ENCODE results near the gene ARMC6.
A peak's percentile ranks its signal among the peaks of the same experiment; 100 is the strongest.

Gene ARMC6

DNA sequence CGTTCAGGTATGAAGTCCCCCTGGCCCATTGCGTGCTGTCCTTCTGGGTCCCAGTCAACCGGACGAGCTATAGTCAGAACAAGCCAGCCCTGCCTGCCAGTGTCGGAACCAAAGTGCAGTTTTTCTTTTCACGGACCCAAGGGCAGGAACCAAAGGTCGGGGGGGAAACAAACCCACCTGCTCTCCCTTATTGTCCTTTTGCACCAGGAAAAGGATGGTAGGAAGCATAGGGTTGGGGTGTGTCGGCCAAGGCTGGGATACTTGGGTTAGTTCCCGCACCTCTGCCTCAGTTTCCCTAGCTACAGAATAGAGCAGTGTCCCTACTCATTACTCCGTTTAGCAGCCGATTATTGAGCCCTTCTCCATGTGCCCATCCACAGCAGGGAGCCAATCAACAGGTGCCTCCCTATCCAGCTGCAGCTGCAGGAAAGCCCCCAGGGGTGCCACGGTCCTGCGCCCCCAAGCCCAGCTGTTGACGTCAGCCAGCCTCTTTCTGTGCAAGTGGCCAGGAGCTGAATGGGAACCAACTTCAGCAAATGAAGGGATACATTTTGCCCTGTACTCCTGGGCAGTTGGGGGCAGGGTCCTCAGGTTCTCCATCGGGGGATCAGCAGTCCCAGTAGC lies 21.0 kb downstream of the ARMC6 start:
- DNase-seq (ENCODE audit: low read depth) = no peak

DNA sequence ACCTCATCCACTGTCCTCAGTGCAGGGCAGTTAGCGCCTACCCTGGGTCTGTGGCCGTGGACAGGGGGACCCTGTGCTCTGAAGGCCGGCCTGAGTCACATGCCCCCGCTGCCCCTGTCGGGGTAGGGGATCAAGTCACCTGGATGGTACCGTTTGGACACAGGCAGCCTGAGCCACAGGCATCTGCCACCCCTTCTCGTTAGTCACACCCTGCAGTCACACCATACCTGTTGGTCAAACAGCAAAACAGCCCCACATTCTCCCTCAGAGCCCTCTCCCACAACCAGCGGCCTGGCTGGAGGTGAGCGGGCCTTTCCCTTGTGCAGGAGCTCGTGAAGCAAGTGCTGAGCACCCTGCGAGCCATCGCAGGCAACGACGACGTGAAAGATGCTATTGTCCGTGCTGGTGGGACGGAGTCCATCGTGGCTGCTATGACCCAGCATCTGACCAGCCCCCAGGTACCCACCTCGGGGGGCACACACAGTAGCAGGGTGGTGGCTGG lies 21.6 kb downstream of the ARMC6 start:
- DNase-seq (ENCODE audit: low read depth) = no peak

DNA sequence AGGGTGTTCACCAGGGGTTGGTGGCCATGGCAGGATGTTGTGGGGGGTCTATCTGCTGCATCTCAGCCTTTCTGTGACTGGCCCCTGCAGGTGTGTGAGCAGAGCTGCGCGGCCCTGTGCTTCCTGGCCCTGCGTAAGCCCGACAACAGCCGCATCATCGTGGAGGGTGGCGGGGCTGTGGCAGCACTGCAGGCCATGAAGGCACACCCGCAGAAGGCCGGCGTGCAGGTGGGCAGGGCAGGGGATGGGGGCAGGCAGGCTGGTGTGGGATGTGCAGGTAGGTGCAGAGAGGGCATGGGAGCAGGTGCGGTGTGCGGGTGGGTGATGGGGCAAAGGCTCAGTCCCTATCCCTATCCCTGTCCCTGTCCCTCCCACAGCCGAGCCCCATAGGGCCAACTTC lies 22.3 kb downstream of the ARMC6 start:
- no peak for DNase-seq (ENCODE audit: low read depth)

DNA sequence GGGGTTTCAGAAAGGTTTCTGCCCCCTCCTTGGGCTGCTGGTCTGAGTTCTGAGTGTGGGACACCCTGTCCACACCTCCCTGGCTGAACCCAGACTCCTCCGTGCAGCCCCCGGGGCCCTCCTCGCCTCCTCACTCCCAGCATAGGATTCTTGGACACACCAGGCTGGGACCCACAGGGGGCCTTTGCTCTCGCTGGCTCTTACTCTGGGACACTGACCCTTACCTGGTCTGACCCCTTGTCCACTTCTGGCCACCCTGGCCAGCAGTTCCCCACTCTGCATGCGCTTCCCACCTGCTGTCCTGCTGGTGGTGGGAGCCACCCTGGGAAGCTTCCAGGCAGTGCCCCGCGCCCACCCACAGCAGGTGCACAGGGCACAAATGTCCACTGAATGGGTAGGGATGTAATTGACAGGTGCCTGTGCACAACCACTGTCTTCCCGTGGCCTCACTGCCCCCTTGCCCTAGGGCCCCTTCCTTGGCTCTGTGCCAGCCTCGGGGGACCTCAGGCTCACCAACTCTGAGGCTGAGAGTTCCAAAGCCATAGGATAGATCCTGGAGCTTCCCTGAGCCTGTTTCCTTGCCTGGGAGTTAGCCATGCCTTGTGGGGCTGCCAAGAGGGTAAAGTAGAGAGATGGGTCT lies 23.4 kb downstream of the ARMC6 start:
- DNase-seq (ENCODE audit: low read depth) = no peak

DNA sequence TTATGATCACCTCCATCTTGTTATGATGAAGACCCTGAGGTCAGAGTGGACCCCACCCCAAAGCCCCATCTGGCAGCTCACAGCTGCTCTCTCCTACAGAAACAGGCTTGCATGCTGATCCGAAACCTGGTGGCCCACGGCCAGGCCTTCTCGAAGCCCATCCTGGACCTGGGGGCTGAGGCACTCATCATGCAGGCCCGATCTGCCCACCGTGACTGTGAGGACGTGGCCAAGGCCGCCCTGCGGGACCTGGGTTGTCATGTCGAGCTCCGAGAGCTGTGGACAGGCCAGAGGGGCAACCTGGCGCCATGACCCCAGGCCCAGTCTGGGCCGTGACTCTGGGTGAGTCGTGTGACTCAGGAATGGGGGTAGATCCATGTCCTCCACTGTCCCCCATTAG lies 23.9 kb downstream of the ARMC6 start:
- DNase-seq (ENCODE audit: low read depth) = no peak

DNA sequence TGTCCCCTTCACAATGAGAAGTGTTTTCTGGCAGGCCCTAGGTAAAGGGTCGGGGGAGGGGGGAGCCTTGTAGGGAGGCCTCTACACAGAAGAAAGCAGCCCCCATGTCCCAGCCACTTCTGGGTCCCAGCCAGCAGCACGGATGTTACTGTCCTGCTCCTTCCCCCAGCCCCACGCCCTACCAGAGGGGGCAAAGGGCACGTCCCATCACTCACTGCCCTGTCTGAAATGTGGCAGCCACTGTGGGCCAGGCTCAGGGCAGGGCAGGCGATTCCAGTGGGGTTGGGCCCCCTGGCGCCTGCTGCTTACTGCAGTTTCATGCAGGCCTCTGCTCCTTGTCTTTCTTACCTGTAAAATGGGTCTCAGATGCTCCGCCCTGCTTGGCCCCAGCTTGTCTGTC lies 24.3 kb downstream of the ARMC6 start:
- DNase-seq (ENCODE audit: low read depth) = no peak

DNA sequence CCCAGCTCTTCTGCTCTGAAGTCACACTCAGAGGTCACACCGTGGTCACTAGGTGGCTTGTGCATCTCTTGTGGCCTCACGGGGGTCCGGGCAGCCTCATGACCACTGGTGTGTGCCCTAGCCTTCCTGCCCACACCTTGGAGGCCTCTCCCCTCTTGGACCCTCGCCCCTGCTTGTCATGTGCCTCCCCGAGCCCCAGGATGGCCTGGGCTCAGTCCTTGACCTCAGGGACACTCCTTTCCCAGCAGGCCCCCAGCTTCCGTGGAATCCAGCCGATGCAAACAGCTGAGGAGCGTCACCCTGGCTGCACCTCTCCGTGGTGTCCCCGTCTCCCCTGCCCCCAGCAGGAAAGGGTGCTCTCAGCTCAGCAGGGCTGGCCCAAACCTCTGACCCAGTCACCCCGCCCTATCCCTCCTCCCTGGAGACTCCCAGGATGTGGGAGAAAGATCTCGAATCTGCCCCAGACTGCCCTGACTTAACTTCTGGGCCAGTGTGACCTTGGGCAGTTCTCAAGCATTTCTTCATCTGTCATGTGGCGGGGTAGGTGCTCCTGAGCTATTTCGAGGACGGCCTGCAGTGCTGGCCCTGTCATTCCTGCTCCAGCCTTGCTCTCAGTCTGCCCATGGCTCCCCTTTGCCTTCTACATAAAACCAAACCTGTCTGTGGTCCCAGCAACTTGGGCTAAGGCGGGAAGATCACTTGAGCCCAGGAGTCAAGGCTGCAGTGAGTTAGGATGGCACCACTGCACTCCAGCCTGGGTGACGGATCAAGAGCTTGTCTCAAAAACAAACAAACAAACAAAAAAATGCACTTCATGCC lies 25.8 kb downstream of the ARMC6 start:
- no peak for DNase-seq (ENCODE audit: low read depth)

DNA sequence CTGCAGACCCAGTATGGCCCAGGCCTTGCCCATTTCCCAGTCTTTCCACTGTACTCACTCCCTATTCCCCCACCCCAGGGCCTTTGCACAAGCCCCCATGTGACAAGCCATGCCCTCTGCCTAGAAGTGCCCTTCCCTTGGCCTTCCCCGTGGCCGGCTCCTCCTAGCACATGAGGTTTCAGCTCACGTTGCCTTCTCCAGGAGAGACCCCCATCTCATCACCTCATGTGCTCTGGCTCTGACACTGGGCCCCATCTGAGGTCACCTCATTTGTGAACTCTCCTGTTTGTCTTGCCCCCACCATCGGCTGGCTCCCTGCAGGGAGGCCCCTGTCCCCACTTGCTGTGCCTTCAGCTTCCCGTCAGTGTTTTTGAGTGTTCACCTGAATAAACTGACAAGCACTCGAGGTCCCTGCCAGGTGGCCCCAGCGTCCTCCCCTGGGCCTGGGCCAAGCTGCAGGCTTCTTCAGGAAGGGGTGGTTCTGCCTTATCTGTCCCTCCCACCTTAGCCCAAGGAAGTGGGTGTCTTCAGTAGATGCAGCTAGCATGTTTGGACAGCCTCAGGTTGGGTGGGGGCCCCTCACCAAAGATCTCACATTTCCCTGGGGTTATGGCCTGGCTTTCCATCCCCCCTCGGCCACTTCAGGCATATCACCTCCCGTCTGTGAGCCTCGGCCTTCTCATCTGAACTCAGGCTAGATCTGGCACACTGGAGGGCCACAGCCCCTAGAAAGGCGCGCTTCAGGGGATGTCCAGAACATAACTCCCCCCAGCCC lies 26.6 kb downstream of the ARMC6 start:
- no peak for DNase-seq (ENCODE audit: low read depth)

DNA sequence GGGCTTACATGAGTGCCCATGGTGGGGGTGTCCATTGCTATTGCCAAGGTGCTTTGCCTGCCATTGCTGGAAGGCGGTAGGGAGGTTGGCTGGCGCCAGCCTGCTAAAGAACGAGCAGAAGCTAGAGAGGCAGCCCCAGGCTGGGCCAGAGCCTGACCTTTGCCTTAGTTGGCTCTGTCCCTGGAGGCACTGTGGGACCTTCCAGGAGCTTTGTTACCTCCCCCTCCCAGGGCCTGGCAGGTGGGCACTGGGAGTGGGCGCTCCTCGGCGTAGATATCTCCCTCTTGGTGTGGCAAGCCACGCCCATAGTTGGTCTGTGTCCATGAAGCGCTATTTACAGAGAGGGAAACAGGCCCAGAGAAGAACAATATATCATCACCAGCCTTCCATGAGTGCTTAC lies 28.1 kb downstream of the ARMC6 start:
- DNase-seq (ENCODE audit: low read depth) = no peak

DNA sequence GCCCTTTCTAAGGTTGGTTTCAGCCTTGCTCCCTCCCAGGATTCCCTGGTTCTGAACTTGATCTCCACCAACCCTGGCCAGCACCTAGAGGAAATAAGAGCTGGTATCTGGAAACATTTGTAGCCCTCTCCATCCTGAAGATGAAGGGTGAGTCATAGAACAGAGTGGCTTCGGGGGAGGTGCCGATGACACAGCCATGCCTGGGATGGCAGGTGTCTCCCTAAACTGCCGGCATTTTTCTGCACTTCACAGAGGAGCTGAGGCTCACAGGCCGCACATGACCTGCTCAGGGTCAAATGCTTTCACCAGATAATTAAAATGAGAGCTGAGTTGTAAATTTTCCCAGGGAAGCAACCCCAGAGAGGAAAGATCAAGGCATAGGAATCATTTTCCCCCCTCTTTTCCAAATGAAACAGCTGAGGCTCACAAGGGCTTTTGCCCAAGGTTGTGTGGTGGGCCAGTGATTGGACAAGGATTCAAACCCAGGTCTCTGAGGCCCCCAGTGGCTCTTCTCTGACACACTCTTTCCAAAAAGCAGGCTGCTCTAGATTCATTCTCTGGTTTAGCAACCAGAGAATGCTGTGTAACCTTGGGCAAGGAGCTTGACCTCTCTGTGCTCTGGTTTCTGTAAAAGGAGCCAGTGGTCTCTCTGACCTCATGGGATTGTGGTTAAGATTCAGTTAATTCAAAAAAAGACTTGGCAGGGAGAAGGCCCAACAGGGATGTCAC lies 29.2 kb downstream of the ARMC6 start:
- DNase-seq (ENCODE audit: low read depth) = peak; percentile 14

DNA sequence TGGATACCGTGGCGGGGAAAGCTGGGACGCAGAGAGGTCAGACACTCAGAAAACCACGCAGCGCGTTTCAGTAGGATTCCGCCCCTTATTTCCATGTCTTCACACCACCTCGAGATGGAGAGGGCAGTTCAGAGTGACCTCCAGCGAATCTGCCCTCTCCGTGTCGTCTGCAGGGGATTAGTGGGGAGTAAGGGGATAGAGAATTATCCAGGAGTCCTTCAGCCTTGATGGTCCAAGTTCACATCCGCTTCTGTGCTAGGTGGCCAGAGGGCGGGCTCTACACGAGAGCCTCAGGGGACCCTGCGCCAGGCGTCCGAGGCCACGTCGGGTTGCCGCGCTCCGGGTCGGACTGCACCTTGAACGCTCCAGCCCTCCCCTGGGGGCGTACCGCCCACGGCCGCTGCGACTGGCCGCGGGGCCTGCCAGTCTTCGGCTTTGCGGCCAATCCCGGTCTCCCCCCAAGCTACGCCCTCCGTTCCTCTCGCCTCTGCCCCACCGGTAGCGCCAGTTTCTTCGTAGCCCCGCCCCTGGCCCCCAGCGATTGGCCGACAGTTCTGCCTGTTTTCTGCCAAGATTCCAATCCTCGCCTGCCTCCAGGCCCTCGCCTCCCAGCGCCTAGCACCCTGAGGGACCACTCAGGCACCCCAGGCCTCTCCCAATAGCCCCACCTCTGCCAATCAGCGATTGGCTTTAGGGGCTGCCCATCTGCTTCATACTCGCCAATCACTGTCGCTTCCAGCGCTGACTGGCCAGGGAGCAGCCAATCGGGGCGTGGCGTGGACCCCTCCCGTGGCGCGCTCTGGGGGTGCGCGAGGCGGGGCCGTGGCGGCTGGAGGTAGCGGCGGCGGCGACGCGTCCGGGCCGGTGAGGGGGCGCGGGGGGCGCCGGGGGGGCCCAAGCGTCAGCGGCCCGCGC lies 30.0 kb downstream of the ARMC6 start, which contains the start of gene SLC25A42:
Gene SLC25A42, plus strand, starts transcription at position 812 of the 915 bp plus-strand sequence. CDS start 32,131 bp downstream, outside the sequence.
- DNase-seq (ENCODE audit: low read depth) = peak; percentile 99

DNA sequence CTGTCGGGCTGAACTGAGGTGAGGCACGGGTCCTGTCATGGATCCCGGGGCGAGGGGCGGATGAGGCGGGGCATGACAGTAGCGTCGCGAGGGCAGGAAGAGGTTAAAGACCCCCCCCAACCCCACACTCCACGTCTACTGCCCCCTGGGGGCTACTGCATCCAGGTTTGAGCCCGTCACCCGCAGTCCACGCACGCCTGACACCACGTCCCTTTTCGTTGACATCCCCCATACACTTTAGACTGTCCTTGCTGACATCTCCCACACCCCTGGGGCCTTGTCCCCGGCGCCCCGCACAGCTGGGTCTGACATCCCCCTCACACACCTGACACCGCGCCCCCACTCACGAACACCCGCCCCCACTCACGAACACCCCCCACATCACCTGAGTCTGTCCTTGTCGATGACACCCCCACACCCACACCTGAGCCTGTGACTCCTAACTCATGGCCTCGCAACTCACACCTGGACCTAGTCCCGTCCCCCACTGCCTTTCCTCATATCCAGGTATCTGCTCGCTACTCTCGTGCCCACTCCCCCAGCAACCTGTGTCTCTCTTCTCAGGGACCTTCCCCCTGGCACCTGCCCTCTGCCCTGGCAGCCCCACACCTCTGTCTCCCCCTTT lies 30.8 kb downstream of the ARMC6 start:
- peak; percentile 4 for DNase-seq (ENCODE audit: low read depth)

DNA sequence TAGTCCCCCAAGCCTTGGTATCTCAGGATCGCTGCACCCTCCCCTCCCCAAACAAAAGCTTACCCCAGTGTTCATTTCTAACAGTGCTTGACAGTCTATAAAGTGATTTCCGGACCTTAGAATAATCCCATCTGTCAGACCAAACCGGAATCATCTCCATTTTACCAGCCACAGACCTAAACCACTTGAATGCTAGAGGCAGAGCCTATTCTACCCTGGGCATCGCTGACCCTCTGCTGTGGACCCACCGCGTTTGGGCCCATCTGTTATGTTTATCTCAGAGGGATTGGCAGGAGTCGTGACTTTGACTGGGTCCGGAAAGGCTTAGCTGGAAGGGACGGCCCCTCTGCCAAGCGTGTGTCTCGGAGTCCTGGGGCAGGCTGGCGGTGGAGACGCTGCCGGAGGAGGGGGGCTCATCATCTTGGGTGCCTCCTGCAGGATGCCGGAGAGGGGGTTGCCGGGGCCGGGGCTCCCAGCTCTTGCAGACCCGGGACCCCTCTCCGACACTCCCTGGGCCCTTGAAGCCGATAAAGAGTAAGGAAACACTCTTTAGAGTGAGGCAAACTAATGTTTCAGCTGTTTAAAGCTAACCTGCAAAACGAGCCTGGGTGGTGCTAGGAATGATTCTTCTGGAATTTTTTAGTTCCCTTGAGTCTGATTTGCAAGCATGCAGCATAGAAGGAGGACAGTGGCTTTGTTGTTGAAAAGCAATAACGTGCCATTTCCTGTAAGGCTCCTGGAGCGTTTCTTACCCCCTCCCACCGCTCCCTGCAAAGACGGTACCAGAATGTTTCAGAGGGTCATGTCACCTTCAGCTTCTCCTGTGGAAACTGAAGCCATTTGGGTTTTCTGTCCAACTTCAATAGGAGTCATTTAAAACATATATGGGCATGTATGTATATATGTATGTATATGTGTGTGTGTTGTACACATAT lies 31.7 kb downstream of the ARMC6 start:
- DNase-seq (ENCODE audit: low read depth) = peak; percentile 28

DNA sequence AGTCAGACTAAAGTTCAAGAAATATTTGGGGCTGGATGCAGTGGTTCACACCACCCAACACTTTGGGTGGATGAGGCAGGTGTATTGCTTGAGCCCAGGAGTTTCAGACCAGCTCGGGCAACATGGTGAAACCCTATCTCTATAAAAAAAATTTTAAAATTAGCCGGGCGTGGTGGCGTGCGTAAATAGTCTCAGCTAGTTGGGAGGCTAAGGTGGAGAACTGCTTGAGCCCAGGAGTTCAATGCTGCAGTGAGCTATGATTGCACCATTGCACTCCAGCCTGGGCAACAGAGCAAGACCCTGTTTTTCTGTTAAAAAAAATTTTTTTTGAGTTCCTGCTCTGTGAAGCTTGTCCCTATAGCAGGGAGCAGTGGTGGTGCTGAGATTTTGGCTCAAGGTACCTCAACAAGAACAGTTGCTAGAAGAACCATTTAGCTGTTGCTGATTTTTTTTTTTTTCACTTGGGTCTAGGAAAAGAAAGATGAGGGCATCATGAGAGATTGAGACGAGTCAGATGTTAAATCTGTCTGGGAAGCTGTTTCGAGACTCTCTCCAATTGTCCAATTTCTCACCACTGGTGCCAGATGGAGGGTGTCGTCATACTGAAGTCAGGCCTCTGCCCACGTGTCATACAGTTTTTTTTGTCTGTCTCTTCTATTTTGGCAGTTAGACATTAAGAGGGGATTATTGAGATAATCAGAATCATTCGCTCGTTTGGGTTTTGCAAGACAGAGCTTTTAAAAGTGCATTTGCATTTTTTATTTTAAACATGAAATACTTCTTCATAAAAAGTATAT lies 34.1 kb downstream of the ARMC6 start:
- DNase-seq (ENCODE audit: low read depth) = no peak

DNA sequence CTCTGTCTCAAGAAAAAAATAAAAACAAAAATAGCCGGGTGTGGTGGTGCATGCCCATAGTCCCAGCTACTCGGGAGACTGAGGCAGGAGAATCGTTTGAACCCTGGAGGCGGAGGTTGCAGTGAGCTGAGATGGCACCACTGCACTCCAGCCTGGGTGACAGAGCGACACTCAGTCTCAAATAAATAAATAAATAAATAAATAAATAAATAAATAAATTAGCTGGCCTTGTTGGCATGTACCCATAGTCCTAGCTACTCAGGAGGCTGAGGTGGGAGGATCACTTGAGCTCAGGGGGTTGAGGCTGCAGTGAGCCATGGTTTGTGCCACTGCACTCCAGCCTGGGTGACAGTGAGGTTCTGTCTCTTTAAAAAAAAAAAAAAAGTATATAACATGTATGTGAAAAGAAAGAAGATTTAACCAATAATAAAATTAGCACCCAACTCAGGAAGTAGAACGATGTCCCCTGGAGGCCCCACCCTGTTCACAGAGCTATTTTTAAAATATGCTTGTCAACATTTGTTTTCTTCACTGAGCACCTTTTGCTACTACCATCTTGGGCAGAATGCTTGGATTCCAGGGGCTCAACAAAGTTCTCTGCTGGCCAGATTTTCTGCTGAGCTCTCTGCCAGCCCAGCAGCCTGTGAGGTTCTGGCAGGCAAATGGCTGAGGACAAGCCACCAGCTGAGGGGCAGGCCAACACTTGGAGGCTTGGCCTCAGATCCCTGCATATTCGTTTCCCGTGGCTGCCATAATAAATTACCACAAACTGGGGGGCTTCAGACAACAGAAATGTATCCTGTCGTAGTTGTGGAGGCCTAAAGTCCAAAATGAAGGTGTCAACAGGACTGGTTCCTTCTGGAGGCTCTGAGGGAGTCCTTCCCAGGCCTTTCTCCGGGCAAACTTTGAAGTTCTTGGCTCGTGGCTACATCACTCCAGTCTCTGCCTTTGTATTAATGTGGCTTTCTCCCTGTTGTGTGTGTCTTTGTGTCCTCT lies 35.6 kb downstream of the ARMC6 start:
- DNase-seq (ENCODE audit: low read depth) = no peak

DNA sequence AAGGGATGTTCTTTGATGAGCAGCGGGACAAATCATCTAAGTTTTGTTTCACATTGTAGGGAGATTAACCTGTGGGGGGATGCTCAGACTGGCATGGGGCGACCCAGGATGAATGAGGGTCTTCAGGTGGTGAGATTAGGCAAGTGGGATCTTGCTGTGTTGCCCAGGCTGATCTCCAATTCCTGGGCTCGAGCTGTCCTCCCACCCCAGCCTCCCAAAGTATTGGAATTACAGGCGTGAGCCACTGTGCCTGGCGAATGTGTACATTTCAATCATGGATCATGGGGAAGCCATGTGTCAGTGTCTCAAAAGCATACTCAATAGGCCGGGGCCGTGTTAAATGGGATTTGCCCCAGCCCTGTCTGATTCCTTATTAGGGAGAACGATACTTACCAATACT lies 38.5 kb downstream of the ARMC6 start:
- no peak for DNase-seq (ENCODE audit: low read depth)

Measured in activated T-cell treated with anti-CD3 and anti-CD28 coated beads for 24 hours (primary cell).